GM12864 (cell line): ENCODE results near the gene NOS1AP.

Experiments used
- DNase-seq: peaks from one replicate; pipeline ENCODE4 v3.0.0-alpha.2; 2011; ENCODE audit warnings: low read depth
- H3K4me3 ChIP-seq: 2 replicates; pipeline ENCODE4 v1.5.1; 2011; ENCODE audit warnings: mild to moderate bottlenecking, low read depth, low read length, control low read depth
- CTCF ChIP-seq: IDR thresholded peaks from 2 replicates; pipeline ENCODE4 v1.5.1; 2011; ENCODE audit warnings: low read depth, mild to moderate bottlenecking, moderate library complexity, low read length, control low read depth, inconsistent platforms; ENCODE audit errors: missing control alignments

NOS1AP gene

GRCh38 chr1:162248854-162249535 lies 179.5 kb downstream of the NOS1AP start:
- H3K4me3 ChIP-seq, result no peak overlapping the region
- DNase-seq, result no peak
- no peak for TF ChIP-seq CTCF

DNA sequence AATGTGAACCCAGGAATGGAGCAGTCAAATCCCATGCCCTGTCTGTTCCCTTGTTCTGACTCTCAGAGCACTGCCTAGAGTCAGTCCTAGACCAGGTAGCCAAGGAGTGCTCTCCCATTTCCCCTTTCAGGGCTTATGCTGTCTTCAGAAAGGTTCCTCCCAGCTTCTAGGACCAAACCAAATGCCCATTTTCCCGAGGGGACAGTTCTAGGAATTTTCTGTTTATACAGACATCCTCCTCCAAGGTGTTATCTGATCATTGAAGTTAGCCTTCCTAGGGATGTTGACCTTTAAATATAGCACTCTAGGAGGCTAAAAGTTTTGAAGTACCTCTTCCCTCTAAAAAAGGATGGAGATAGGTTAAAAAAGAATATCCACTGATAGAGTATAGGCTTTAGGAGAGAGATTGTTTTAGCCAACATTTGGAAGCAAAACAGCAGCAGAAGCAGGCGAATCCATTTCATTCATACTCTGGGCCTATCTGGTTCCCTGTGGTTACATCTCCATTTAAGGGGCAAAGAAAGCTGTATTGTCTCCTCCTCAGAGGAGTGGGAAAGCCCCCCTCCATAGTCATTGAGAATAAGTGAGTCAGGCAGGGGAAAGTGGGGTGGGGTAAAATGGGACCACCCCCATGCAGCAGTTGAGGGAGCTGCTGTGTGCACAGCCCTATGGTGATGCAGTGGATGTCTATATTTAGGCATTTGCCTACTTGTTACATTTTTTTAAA lies 180.7 kb downstream of the NOS1AP start:
- DNase-seq, result no peak
- TF ChIP-seq CTCF, result no peak
- H3K4me3 ChIP-seq, result no peak overlapping the region

DNA sequence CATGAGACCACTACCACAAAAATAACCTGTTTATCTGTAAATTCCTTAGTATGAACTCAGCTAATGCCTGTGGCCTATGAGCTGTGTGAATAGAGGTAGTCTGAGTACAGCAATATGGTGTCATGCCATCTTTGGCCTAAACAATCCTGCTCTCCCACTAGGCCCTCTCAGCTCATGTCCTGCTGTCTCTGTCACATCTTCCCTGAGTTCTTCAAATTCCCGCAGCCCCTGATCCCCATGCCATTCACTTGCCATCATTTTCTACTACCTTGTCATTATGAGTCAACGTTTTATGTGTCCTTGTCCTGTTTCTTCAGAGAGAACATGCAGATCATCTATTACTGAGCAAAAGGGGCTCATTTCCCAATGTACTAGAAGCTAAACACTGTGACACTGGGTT lies 181.6 kb downstream of the NOS1AP start:
- TF ChIP-seq CTCF, result no peak
- DNase-seq, result no peak
- no peak overlapping the region for H3K4me3 ChIP-seq

DNA sequence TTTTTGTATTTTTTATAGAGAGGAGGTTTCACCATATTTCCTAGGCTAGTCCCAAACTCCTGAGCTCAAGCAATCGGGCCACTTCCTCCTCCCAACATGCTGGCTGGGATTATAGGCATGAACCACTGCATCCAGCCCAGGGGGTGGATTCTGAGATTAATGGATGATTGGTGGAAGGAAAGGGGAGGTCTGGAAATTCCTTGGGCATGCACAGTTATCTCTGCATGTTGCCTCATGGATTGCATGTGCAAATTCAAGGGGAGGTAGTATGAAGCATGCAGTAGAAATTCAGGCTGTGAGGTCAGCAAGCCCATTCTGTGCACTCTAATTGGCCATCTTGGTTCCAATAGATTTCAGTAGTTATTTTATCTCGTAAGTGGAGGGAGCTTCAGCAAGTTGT lies 182.7 kb downstream of the NOS1AP start:
- TF ChIP-seq CTCF, result no peak
- H3K4me3 ChIP-seq, result no peak overlapping the region
- no peak for DNase-seq

DNA sequence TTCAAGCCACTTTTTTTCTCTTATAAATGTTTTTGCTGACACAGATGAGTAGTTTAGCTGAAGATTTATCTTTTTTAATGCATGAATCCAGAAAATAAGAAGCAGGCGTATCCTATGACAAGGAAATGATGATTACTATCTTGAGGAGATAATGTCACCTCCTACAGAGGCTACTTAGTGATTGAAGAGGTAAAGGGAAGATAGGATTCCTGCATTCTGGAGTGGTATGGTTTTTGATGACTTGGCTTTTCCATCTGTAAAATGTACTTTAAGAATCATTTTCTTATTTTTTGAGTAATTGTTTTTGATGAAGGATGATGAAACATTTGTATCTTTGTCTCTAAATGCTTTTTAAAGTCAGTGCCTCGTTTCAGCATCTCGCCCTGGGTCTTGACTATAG lies 184.3 kb downstream of the NOS1AP start:
- no peak for TF ChIP-seq CTCF
- no peak overlapping the region for H3K4me3 ChIP-seq
- no peak for DNase-seq

- H3K4me3 ChIP-seq, result no peak overlapping the region
- no peak for DNase-seq
- no peak for TF ChIP-seq CTCF
Measured at GRCh38 chr1:162256287-162256686, 186.8 kb downstream of the NOS1AP start.

- no peak overlapping the region for H3K4me3 ChIP-seq
- TF ChIP-seq CTCF, result no peak
- DNase-seq, result no peak
Measured at GRCh38 chr1:162258394-162258793, 188.9 kb downstream of the NOS1AP start.
